ENCODE measurements around the gene SYNE2.
"Not testable (repeated sequence)": the region's sequence is repeated elsewhere in the genome, so short reads cannot be mapped to it uniquely, and the experiment has no call there.

The SYNE2 gene

DNA sequence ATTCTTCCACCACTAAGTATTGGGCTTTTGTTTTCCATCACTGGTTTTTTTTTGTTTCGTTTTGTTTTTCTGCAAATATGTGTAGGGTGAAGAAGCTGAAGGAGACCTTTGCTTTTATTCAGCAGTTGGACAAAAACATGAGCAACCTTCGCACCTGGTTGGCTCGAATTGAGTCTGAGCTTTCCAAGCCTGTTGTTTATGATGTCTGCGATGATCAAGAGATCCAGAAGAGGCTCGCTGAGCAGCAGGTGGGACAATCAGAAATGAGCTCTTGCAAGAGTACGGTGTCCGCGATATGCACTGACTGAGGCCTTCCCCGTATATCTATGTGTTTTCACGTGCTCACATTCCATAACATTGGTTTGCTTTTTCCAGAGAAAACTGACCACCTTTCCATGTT, 349.9 kb downstream of the SYNE2 start:
- no peak for DNase-seq

DNA sequence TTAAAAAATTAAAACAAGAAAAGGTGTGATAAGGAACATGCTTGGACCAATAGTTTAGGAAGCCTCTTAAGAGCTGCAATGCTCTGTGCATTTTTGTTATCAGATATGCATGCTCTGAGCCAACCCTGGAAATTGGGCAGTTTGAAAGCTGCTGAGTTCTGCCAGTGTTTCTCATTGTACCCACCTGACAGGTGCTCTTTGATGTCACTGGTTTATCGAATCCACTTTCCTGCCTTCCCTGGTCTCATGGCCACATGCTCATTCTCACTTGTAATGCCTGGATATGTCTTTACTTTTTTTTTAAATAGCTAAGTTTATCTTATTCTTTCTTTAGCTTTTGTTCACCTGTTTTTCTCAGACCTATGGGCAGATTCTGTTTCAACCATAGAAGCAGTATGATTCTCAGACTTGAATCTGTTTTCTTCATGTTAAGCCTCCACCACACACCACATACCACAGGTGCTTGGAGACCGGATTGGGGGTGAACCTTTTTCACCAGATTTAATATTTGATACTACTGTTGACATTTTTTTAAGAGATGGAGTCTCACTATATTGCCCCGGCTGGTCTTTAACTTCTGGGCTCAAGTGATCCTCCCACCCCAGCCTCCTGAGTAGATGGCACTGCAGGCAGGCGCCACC, 350.7 kb downstream of the SYNE2 start:
- DNase-seq = no peak

GRCh38 chr14:64208261-64208660, 355.5 kb downstream of the SYNE2 start:
- DNase-seq = no peak

DNA sequence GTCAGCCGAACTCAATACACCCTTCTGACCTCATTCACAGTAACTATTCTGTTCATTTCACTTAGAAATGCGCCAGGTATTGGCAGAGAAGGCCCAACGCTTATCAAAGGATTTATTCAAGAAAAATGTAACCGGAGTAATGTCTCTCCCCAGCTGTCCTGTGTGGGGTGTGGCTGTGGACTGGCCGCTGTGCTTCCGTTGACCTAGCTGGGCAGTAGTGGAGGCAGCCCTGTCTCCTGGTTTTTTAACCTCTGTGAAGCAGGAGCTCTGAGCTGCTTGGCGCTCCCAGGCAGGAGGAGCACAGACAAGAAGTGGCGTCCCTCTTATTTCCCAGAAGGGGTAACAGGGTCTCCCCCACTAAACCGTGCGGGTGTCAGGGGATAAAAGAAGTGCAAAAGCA, 356.2 kb downstream of the SYNE2 start:
- no peak for DNase-seq

DNA sequence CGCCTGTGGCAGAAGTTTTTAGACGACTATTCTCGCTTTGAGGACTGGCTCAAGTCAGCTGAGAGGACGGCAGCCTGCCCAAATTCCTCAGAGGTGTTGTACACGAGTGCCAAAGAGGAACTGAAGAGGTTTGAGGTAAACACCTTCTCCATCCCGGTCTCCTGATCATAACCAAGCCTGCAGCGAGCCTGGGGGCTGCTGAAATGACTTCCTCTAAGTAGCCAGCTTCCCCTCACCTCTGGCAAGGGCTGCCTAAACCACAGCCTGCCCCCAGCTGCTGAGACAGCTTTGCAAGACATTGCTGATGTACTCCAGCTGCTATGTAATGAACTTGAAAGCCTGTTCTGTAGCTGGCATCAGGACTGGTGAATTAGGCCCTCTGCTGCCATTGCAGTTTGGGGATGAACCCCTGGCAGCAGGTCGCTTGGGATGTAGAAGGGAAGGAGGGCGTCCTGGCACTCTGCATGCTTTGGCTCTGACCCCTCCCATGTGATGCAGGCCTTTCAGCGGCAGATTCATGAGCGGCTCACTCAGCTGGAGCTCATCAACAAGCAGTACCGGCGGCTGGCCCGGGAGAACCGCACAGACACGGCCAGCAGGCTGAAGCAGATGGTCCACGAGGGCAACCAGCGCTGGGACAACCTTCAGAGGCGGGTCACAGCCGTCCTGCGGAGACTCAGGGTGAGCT, 356.8 kb downstream of the SYNE2 start:
- DNase-seq = no peak

GRCh38 chr14:64210216-64210615, 357.4 kb downstream of the SYNE2 start:
- no peak for DNase-seq

DNA sequence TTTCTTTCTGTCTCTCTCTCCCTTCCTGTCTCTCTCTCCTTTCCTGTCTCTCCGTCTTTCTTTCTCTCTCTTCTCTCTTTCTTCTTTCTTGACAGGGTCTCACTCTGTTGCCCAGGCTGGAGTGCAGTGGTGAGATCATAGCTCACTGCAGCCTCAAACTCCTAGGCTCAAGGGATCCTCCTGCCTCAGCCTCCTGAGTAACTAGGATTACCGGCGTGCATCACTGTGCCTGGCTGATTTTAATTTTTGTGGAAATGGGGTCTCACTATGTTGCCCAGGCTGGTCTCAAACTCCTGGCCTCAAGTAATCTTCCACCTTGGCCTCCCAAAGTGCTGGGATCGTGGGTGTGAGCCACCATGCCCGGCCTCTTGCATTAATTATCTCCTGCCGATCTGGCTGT, 358.1 kb downstream of the SYNE2 start:
- DNase-seq = not testable (repeated sequence)

DNA sequence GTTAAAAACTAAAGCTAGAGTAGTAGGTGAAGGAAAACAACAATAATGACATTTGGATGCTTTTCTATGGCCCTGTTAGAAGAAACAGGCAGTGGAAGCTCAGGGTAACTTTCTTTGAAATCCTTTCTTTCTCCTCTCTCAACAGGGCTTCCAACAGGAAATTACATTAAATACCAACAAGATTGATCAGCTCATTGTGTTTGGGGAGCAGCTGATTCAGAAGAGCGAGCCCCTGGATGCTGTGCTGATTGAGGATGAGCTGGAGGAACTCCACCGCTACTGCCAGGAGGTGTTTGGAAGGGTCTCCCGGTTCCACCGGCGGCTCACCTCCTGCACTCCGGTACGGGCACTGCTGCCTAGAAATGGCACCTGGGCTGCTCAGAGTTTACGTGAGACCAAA, 359.9 kb downstream of the SYNE2 start:
- no peak for DNase-seq

DNA sequence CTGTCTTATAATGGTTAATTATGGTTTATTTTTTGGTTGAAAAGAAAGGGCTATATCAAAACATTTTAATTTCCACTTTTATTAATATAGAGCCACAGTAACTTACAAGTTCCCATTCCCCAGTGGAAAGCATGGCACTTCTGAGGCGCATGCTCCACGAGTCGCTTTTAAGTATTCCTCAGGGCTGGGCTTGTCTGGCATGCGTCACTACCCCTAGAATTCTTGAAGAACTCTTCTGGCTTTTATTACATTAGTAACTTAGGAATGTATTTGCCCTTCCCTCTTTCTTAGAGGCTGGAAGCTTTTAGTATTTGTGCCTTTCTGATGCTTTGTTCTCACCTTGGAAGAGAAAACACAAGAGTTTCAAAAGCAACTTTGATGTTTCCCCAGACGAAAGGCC, 360.3 kb downstream of the SYNE2 start:
- no peak for DNase-seq

- DNase-seq = no peak
These were observed 361.2 kb downstream of the SYNE2 start for GRCh38 chr14:64213853-64214570.

- DNase-seq = no peak
These were observed 362.5 kb downstream of the SYNE2 start for GRCh38 chr14:64215274-64215673.

DNA sequence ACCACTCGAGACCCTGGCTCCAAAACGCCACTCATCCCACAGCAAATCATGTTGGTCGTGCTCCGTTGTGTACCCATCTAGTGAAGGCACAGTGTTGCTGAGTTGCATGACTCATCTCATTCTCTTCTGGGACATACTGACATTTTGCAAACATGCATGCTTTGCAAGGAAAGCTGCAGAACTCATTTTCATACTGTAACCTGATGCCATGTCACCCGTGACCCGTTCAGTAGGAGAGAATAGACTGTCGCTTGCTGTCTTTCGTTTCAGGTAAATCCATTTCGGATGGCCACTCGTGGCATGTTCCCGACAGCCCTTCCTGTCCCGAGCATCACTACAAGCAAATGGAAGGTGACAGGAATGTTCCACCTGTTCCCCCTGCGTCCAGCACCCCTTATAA, 363.2 kb downstream of the SYNE2 start:
- DNase-seq = no peak

DNA sequence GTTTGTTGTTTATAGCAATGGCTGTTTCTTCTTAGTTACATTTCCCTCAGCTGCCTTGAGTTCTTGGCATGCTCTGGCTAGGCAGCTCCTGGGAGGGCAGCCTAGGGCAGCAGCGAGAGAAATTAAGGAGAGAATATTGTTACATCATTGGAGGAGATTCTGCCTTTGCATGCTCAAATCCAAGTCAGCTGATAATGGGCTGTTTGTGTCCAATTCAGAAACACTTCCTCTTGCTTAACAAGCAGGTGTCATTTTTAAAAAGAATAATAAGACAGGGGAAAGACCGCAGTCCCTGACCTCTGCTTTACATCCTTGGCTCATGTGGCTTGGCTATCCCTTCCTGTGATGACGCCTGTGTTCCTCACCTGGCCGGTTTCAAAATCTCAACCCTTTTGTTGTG, 364.5 kb downstream of the SYNE2 start:
- no peak for DNase-seq

DNA sequence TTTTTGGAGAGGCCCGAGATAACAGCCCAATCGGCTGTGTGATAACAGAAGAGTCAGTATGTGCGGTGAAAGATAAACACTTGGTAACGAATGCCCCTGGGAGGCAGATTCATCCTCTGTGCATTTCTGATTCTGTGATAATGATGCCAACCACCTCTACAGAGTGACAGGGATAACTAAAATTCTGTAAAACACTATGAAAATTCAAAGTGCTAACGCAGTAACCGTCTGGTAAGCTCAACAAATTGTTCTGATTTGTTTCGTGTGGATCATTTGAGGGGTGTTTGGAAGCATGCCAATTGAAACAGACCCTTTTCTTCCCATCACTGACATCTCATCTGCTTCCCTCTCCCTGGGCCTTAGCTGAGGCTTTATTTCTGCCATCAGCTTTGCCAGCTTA, 365.0 kb downstream of the SYNE2 start:
- DNase-seq = no peak

- DNase-seq = no peak
These were observed 365.8 kb downstream of the SYNE2 start for GRCh38 chr14:64218344-64219240.

DNA sequence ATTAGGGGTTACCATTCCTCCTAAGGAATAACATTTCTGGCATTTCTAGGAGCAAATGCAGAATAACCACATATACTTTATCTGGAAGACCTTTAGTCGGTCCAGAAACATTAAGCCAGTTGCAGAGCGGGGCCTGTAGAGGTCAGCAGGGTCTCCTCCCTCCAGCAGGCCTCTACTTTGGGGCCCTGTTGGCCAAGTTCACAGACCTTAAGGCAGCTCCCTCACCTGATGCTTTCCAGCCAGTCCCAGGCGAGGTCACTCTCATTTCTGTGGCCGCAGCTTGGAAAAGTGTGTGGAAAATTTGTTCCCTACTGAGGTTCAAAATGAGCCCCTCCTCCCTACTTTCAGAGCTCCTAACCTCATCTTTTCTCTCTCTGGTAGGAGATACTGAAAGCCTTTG, 367.3 kb downstream of the SYNE2 start:
- no peak for DNase-seq

DNA sequence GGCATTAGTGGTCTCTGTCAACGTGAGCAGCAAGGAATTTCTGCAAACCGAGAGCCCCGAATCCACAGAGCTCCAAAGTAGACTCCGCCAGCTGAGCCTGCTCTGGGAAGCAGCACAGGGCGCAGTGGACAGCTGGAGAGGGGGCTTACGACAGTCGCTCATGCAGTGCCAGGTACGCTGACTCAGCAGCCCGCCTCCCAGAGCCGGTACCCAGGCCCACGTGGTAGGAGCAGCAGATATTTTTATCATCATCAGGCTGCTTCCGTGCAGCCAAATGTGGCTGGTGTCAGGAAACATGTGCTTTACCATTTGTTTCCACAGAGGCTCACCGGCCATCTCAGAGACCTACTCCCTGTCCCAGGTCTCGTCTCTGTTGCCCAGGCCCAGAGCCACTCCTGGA, 367.7 kb downstream of the SYNE2 start:
- no peak for DNase-seq

GRCh38 chr14:64221391-64222003, 368.7 kb downstream of the SYNE2 start:
- no peak for DNase-seq

- DNase-seq = no peak
These were observed 372.4 kb downstream of the SYNE2 start for GRCh38 chr14:64225151-64225757.

DNA sequence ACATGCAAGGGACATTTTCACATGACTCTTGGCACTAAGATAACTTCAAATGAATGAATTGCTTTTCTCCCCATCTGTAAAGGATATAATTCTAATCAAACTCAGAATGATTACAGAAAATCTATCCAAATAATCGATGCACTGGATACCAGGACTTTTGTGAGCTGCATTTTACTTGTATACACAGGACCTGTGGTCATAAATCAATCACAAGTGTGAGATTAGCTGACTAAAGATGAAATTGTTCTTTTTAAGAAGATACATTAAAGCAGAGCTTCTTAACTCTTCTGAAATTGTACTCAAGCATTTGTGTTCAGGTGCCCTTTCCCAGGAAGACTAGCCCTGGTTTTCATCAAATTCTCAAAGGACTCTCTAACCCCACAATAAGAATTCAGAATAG, 375.1 kb downstream of the SYNE2 start:
- no peak for DNase-seq

DNA sequence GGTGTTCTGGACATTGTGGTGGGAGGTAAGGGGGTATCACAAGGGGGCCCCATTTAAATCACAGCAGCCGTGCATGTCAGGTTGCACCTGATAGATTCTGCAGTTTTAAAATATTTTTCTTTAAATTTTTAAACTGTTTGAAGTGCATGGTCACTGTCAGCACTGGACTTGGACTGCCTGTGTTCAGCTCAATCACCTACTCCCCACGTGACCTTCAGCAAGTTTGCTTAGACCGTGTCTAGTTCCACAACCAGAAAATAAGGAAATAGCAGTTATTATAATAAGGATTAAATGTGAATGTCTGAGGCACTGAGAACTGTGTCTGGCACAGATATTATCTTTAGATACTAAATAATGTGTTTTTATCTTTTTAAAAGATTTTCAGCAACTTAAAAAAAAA, 376.7 kb downstream of the SYNE2 start:
- no peak for DNase-seq

GRCh38 chr14:64232095-64232838, 379.5 kb downstream of the SYNE2 start:
- DNase-seq = no peak

All from KG1 (cell line).